CD4-positive, alpha-beta T cell (primary cell): ENCODE measurements around the gene INVS. TPM values are rescaled to one million over a fixed set of nuclear protein-coding genes. Genes with fewer than 3 reads are reported as not detected.
"Not testable (repeated sequence)": the region's sequence is repeated elsewhere in the genome, so short reads cannot be mapped to it uniquely, and the experiment has no call there.

Source experiments
- ATAC-seq: fragments of 200-7000 bp; cut with Tn5 transposase; one replicate; pipeline ENCODE4 v1.10.0; 2022; ENCODE audit warnings: mild to moderate bottlenecking; ENCODE audit not compliant: poor library complexity
- CTCF ChIA-PET: fragments of 350-600 bp; sonication (Branson Sonifier 250); formaldehyde crosslinking; loops from one replicate; lab custom pipeline; 2021; ENCODE audit warnings: antibody characterized with exemption, inconsistent platforms; lab: Charles Lee
- POLR2A ChIA-PET: fragments of 350-600 bp; sonication (Branson Sonifier 250); formaldehyde crosslinking; loops from one replicate; lab custom pipeline; 2021; ENCODE audit warnings: antibody characterized with exemption, inconsistent platforms; lab: Charles Lee
- DNase-seq, 14 experiments: peaks; one replicate each; pipeline ENCODE4 v3.0.0-alpha.2; 2013 to 2020; ENCODE audit warnings: mixed read lengths in 2 of 14
- H3K27ac ChIP-seq, 2 donors: one replicate each; pipeline versions ENCODE4 v1.5.1 to v1.7.0; 2013; ENCODE audit warnings: low read length in 2 of 2, low read depth in 1 of 2, mild to moderate bottlenecking in 1 of 2
- H3K27me3 ChIP-seq, 2 experiments: 1 replicate in 1 of 2; 2 replicates in 1 of 2; pipeline versions ENCODE4 v1.6.1 to v1.7.0; 2013; ENCODE audit warnings: low read length in 2 of 2, control low read depth in 1 of 2, mild to moderate bottlenecking in 1 of 2, moderate library complexity in 1 of 2; ENCODE audit not compliant: insufficient read depth in 2 of 2, control insufficient read depth in 1 of 2
- H3K36me3 ChIP-seq: one replicate; pipeline ENCODE4 v1.6.1; 2013; ENCODE audit warnings: low read length, control low read depth; ENCODE audit not compliant: insufficient read depth
- H3K4me1 ChIP-seq: one replicate; pipeline ENCODE4 v1.6.1; 2013; ENCODE audit warnings: low read length, control low read depth; ENCODE audit not compliant: insufficient read depth
- H3K4me3 ChIP-seq: one replicate; pipeline ENCODE4 v1.5.1; 2013; ENCODE audit warnings: mild to moderate bottlenecking, low read length, moderate library complexity
- H3K9me3 ChIP-seq, 2 experiments: 1 replicate in 1 of 2; 2 replicates in 1 of 2; pipeline versions ENCODE4 v1.6.1 to v1.7.0; 2013; ENCODE audit warnings: low read length in 2 of 2, mild to moderate bottlenecking in 2 of 2, control low read depth in 1 of 2, moderate library complexity in 1 of 2; ENCODE audit not compliant: control insufficient read depth in 1 of 2, insufficient read depth in 1 of 2
- H3K27ac Mint-ChIP-seq: one replicate; pipeline ENCODE4 v1.8.0; 2020; ENCODE audit warnings: mixed read lengths
- H3K27me3 Mint-ChIP-seq: one replicate; pipeline ENCODE4 v1.8.0; 2021; ENCODE audit warnings: mixed read lengths
- H3K36me3 Mint-ChIP-seq: one replicate; pipeline ENCODE4 v1.8.0; 2021; ENCODE audit warnings: low read depth, mixed read lengths
- H3K4me1 Mint-ChIP-seq: one replicate; pipeline ENCODE4 v1.8.0; 2021; ENCODE audit warnings: low read depth, mixed read lengths
- H3K4me3 Mint-ChIP-seq: one replicate; pipeline ENCODE4 v1.8.0; 2020; ENCODE audit warnings: mild to moderate bottlenecking, mixed read lengths
- H3K9me3 Mint-ChIP-seq: one replicate; pipeline ENCODE4 v1.8.0; 2020; ENCODE audit warnings: mixed read lengths
- CTCF ChIP-seq: fragments of 200-600 bp; IDR thresholded peaks from one replicate; pipeline ENCODE4 v1.8.0; 2022; ENCODE audit warnings: antibody characterized with exemption, mild to moderate bottlenecking
- intact Hi-C, 2 experiments: fragments of 100-400 bp; cut with DNase I in 1 of 2; cut with micrococcal nuclease in 1 of 2; formaldehyde crosslinking; loops; one replicate each; pipeline versions ENCODE4 v1.15.1 to v1.9.0; 2023 to 2025; cut with DNase I, micrococcal nuclease
- total RNA-seq, 174 experiments: library from RNA in 2 of 174; stranded (reverse) in 2 of 174; gene quantifications; one replicate each; pipeline ENCODE4 v1.2.3 and lab custom pipeline; 2021 to 2026

INVS gene
- total RNA-seq, 2 experiments from 2014 or later = 13.6 to 14.3 TPM

DNA sequence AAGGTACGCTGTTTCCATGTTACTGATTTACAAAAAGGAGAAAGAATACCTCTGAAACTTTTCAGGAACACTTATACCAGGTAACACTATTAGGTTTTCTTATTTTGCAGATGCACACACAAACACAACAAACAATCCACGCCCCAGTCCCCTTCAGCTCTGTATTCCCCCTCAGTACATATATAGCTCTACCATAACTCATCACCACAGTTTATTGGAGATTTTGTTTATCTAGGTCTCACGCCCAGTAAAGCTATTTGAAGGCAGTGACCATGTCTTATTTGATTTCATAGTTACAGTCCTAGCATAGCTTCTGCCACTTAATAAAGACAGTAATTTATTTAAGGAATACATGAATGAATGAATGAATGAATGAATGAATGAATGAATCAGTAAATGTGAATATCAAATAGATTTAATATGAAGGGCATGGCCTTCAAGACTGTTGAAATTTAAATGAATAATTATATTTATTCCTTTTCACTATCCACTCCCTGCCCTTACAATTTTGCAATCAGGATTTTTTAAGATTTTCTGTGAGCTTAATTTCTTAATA is 32.9 kb downstream of the INVS start:
- intact Hi-C loops = no loop called here

DNA sequence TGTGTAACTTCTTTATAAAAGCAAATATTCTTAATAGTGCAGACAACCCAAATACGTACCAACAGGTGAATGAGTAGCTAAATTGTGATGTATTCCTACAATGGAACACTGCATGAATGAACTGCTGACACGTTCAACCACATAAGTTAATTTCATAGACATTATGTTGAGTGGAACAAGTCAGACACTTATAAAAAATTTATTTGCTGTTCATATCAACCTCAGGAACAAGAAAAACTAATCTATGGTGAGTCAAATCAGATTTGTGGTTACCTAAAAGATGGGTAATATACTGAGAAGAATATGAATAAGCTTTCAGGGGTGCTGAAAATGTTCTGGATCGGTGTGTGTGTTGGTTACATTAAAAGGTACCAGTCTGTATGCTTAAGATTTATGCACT is 35.7 kb downstream of the INVS start:
- H3K36me3 ChIP-seq = no peaks in the 10 kb centered on the region
- no peak overlapping the region for H3K4me3 ChIP-seq
- ChIA-PET POLR2A (no interaction called here), CTCF (no interaction called here)
- no peaks in the 10 kb centered on the region for H3K27me3 Mint-ChIP-seq
- no peaks in the 10 kb centered on the region for H3K4me1 Mint-ChIP-seq
- no peak overlapping the region for H3K27ac ChIP-seq
- no peaks in the 10 kb centered on the region for H3K9me3 Mint-ChIP-seq
- ATAC-seq (no peak), DNase-seq (no peak)
- H3K4me3 Mint-ChIP-seq = no peak overlapping the region
- H3K4me1 ChIP-seq = no peaks in the 10 kb centered on the region
- no peaks in the 10 kb centered on the region for H3K9me3 ChIP-seq
- no peaks in the 10 kb centered on the region for H3K27me3 ChIP-seq
- H3K27ac Mint-ChIP-seq = no peak overlapping the region
- no peak for TF ChIP-seq CTCF
- intact Hi-C loops = no loop called here
- peaks cover 43% of the 10 kb centered on the region for H3K36me3 Mint-ChIP-seq

More for the DNA sequence above, 32.9 kb downstream of the INVS start:
- Mint-ChIP-seq H3K4me1 (no peaks in the 10 kb centered on the region), H3K27me3 (no peaks in the 10 kb centered on the region), H3K4me3 (no peak overlapping the region), H3K27ac (no peak overlapping the region), H3K9me3 (no peaks in the 10 kb centered on the region), H3K36me3 (peaks cover 60% of the 10 kb centered on the region)
- CTCF ChIA-PET = no interaction called here
- H3K27me3 ChIP-seq = no peaks in the 10 kb centered on the region
- ATAC-seq = no peak
- POLR2A ChIA-PET = no interaction called here
- H3K27ac ChIP-seq = no peak overlapping the region
- H3K4me1 ChIP-seq = no peaks in the 10 kb centered on the region
- H3K9me3 ChIP-seq = no peaks in the 10 kb centered on the region
- no peak overlapping the region for H3K4me3 ChIP-seq
- no peak for DNase-seq
- TF ChIP-seq CTCF = no peak
- H3K36me3 ChIP-seq = no peaks in the 10 kb centered on the region

GRCh38 chr9:100136799-100137198 is 37.8 kb downstream of the INVS start:
- intact Hi-C loops, H3K27ac Mint-ChIP-seq, DNase-seq: not testable (repeated sequence)

DNA sequence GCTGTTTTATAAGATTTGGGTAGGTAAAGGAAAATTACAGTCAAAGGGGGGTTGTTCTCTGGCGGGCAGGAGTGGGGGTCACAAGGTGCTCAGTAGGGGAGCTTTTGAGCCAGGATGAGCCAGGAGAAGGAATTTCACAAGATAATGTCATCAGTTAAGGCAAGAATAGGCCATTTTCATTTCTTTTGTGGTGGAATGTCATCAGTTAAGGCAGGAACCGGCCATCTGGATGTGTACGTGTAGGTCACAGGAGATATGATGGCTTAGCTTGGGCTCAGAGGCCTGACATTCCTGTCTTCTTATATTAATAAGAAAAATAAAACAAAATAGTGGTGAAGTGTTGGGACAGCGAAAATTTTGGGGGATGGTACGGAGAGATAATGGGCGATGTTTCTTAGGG is 41.3 kb downstream of the INVS start:
- intact Hi-C loops, H3K4me3 Mint-ChIP-seq, DNase-seq, H3K27ac ChIP-seq, H3K4me1 ChIP-seq, ATAC-seq, H3K36me3 ChIP-seq, H3K27ac Mint-ChIP-seq, H3K4me3 ChIP-seq, H3K9me3 Mint-ChIP-seq, H3K9me3 ChIP-seq, CTCF ChIA-PET, POLR2A ChIA-PET, H3K4me1 Mint-ChIP-seq, H3K27me3 Mint-ChIP-seq, H3K36me3 Mint-ChIP-seq, H3K27me3 ChIP-seq: not testable (repeated sequence)

More at GRCh38 chr9:100136799-100137198, 37.8 kb downstream of the INVS start:
- H3K27me3 ChIP-seq, H3K27ac ChIP-seq, H3K27me3 Mint-ChIP-seq, H3K36me3 ChIP-seq, H3K4me1 ChIP-seq, H3K9me3 ChIP-seq, H3K4me3 Mint-ChIP-seq, H3K4me1 Mint-ChIP-seq, ATAC-seq, POLR2A ChIA-PET, H3K4me3 ChIP-seq, CTCF ChIA-PET, H3K9me3 Mint-ChIP-seq: not testable (repeated sequence)
- peaks cover 27% of the 10 kb centered on the region for H3K36me3 Mint-ChIP-seq

GRCh38 chr9:100141862-100142261 is 42.8 kb downstream of the INVS start:
- H3K27ac ChIP-seq, H3K27me3 Mint-ChIP-seq, ATAC-seq, H3K4me3 ChIP-seq, intact Hi-C loops, H3K27ac Mint-ChIP-seq, CTCF ChIA-PET, H3K27me3 ChIP-seq, H3K36me3 ChIP-seq, H3K9me3 Mint-ChIP-seq, H3K36me3 Mint-ChIP-seq, H3K4me3 Mint-ChIP-seq, H3K4me1 ChIP-seq, DNase-seq, H3K9me3 ChIP-seq, POLR2A ChIA-PET, H3K4me1 Mint-ChIP-seq: not testable (repeated sequence)

- H3K4me1 ChIP-seq, H3K4me1 Mint-ChIP-seq, H3K27me3 ChIP-seq, H3K9me3 ChIP-seq, DNase-seq, intact Hi-C loops, H3K36me3 ChIP-seq, H3K27ac Mint-ChIP-seq, H3K4me3 Mint-ChIP-seq, POLR2A ChIA-PET, CTCF ChIA-PET, H3K27ac ChIP-seq, H3K36me3 Mint-ChIP-seq, H3K9me3 Mint-ChIP-seq, H3K27me3 Mint-ChIP-seq, ATAC-seq, H3K4me3 ChIP-seq: not testable (repeated sequence)
Measured at GRCh38 chr9:100145167-100145934, 46.3 kb downstream of the INVS start.
